ENCODE data around the gene KDM4B. TPM values are rescaled to one million over a fixed set of nuclear protein-coding genes. Genes with fewer than 3 reads are reported as not detected.

Gene KDM4B
- total and polyA plus RNA-seq, 9 donors, result 5.2 to 62.9 (median 46.4) TPM

GRCh38 chr19:5058521-5059212 is 89.8 kb downstream of the KDM4B start:
- H3K4me3 ChIP-seq, result no peak overlapping the region
- H3K9me3 ChIP-seq, result no peaks in the 10 kb centered on the region
- WGBS, 3 donors, result 30 to 63% (median 61%) methylated on average over 34 of the region's 34 CpGs
- peaks cover 17% of the 10 kb centered on the region for H3K4me1 ChIP-seq (ENCODE audit: insufficient read depth)
- TF ChIP-seq EP300 (IDR thresholded peaks at IDR 0.05) (no peak), POLR2A (IDR thresholded peaks at IDR 0.05) (no peak), CTCF (IDR thresholded peaks at IDR 0.05) (no peak)
- no peak for DNase-seq
- intact Hi-C loops (cut with DNase I), result loop anchor here in 1 of 4 donors (10.0 kb wide), 1 partner anchor 86 kb away; no protein-coding TSS in a partner anchor
- H3K27me3 ChIP-seq, result no peaks in the 10 kb centered on the region
- H3K27ac ChIP-seq, result peak overlapping the region in 1 of 2 donors; percentile 18
- no peaks in the 10 kb centered on the region for H3K36me3 ChIP-seq

- Histone ChIP-seq H3K9me3 (no peaks in the 10 kb centered on the region), H3K36me3 (no peaks in the 10 kb centered on the region), H3K4me1 (ENCODE audit: insufficient read depth) (peaks cover 17% of the 10 kb centered on the region), H3K27me3 (no peaks in the 10 kb centered on the region), H3K4me3 (no peak overlapping the region), H3K27ac (peak overlapping the region in 1 of 2 donors; percentile 18)
- 24 to 38% (median 36%) methylated on average over 21 of the region's 21 CpGs for WGBS, 3 donors
- DNase-seq, result no peak
- intact Hi-C loops (cut with DNase I), result loop anchor here in 1 of 4 donors (10.0 kb wide), 1 partner anchor 86 kb away; no protein-coding TSS in a partner anchor
- TF ChIP-seq POLR2A (IDR thresholded peaks at IDR 0.05) (no peak), EP300 (IDR thresholded peaks at IDR 0.05) (no peak), CTCF (IDR thresholded peaks at IDR 0.05) (no peak)
Measured at GRCh38 chr19:5059213-5059574, 90.3 kb downstream of the KDM4B start.

GRCh38 chr19:5059793-5060192 is 90.9 kb downstream of the KDM4B start:
- Histone ChIP-seq H3K4me3 (no peak overlapping the region), H3K27me3 (no peaks in the 10 kb centered on the region), H3K9me3 (no peaks in the 10 kb centered on the region), H3K36me3 (no peaks in the 10 kb centered on the region), H3K27ac (no peak overlapping the region), H3K4me1 (ENCODE audit: insufficient read depth) (peaks cover 17% of the 10 kb centered on the region)
- intact Hi-C loops (cut with DNase I), result loop anchor here in 1 of 4 donors (10.0 kb wide), 1 partner anchor 85 kb away; no protein-coding TSS in a partner anchor
- TF ChIP-seq CTCF (IDR thresholded peaks at IDR 0.05), result no peak
- TF ChIP-seq POLR2A (IDR thresholded peaks at IDR 0.05), result no peak
- no peak for TF ChIP-seq EP300 (IDR thresholded peaks at IDR 0.05)
- 89 to 91% (median 90%) methylated on average over 12 of the region's 12 CpGs for WGBS, 3 donors
- DNase-seq, result no peak

GRCh38 chr19:5062195-5062594 is 93.3 kb downstream of the KDM4B start:
- Histone ChIP-seq H3K9me3 (no peaks in the 10 kb centered on the region), H3K4me1 (ENCODE audit: insufficient read depth) (peaks cover 17% of the 10 kb centered on the region), H3K36me3 (no peaks in the 10 kb centered on the region), H3K4me3 (no peak overlapping the region), H3K27me3 (no peaks in the 10 kb centered on the region), H3K27ac (no peak overlapping the region)
- 94 to 96% (median 95%) methylated on average over 9 of the region's 9 CpGs for WGBS, 3 donors
- no peak for TF ChIP-seq POLR2A (IDR thresholded peaks at IDR 0.05)
- TF ChIP-seq CTCF (IDR thresholded peaks at IDR 0.05), result no peak
- no peak for TF ChIP-seq EP300 (IDR thresholded peaks at IDR 0.05)
- no peak for DNase-seq
- intact Hi-C loops (cut with DNase I), result no loop called here
